MCF 10A (cell line): ENCODE data around the gene FNBP1. TPM values are rescaled to one million over a fixed set of nuclear protein-coding genes. Genes with fewer than 3 reads are reported as not detected.
"Not testable (repeated sequence)": the region's sequence is repeated elsewhere in the genome, so short reads cannot be mapped to it uniquely, and the experiment has no call there.

Experiments
- BruUV-seq: library from RNA; stranded (reverse); fragments of 400-500 nt; replicated peaks from 2 replicates; lab custom pipeline; 2021; lab: Mats Ljungman, UMichigan
- CTCF ChIA-PET: fragments of 300-600 bp; sonication (Branson Sonifier 250); formaldehyde crosslinking; extraction: SDS; loops from one replicate; lab custom pipeline; 2021; ENCODE audit warnings: antibody characterized with exemption, inconsistent platforms; lab: Yijun Ruan, JAX
- POLR2A ChIA-PET: fragments of 300-600, 350-650 bp; sonication (Branson Sonifier 250); formaldehyde crosslinking; extraction: SDS; loops from one replicate; lab custom pipeline; 2020; ENCODE audit warnings: antibody characterized with exemption, inconsistent platforms; lab: Yijun Ruan, JAX
- DNase-seq: peaks from one replicate; pipeline ENCODE4 v3.0.0-alpha.2; 2018; ENCODE audit not compliant: unreplicated experiment
- H3K27ac Mint-ChIP-seq: one replicate; pipeline ENCODE4 v1.8.0; 2022; ENCODE audit warnings: mild to moderate bottlenecking, low read depth, mixed read lengths; ENCODE audit not compliant: unreplicated experiment
- H3K27me3 Mint-ChIP-seq: one replicate; pipeline ENCODE4 v1.8.0; 2022; ENCODE audit warnings: mixed read lengths; ENCODE audit not compliant: insufficient read depth, unreplicated experiment
- H3K36me3 Mint-ChIP-seq: one replicate; pipeline ENCODE4 v1.8.0; 2022; ENCODE audit warnings: mild to moderate bottlenecking, moderate library complexity, mixed read lengths; ENCODE audit not compliant: insufficient read depth, unreplicated experiment
- H3K4me1 Mint-ChIP-seq: one replicate; pipeline ENCODE4 v1.8.0; 2022; ENCODE audit warnings: mixed read lengths; ENCODE audit not compliant: insufficient read depth, unreplicated experiment
- H3K4me3 Mint-ChIP-seq: one replicate; pipeline ENCODE4 v1.8.0; 2022; ENCODE audit warnings: mild to moderate bottlenecking, moderate library complexity, mixed read lengths; ENCODE audit not compliant: unreplicated experiment
- H3K9me3 Mint-ChIP-seq: one replicate; pipeline ENCODE4 v1.8.0; 2022; ENCODE audit warnings: mixed read lengths; ENCODE audit not compliant: unreplicated experiment
- CTCF ChIP-seq: fragments of 200-600 bp; IDR thresholded peaks from one replicate; pipeline ENCODE4 v1.8.0; 2022; ENCODE audit warnings: antibody characterized with exemption, mild to moderate bottlenecking; ENCODE audit not compliant: unreplicated experiment
- intact Hi-C: fragments of 100-400 bp; cut with micrococcal nuclease; formaldehyde crosslinking; loops from 2 replicates; pipeline ENCODE4 v1.14.1; 2022
- total RNA-seq: library from RNA; stranded (reverse); gene quantifications from 2 replicates; pipeline ENCODE4 v1.2.3, GENCODE V29; 2022

Gene FNBP1
- total RNA-seq, 1 experiment from 2014 or later = 24.4 TPM

- Mint-ChIP-seq H3K9me3 (no peaks in the 10 kb centered on the region), H3K27ac (no peak overlapping the region), H3K36me3 (peaks cover 10% of the 10 kb centered on the region), H3K27me3 (no peaks in the 10 kb centered on the region), H3K4me3 (no peak overlapping the region), H3K4me1 (peaks cover 25% of the 10 kb centered on the region)
- ChIA-PET POLR2A (interaction anchor here (0.6 to 1.5 kb wide), 2 partner anchors 159 to 1896 kb away, joined by 4 to 5 read pairs; no protein-coding TSS in a partner anchor), CTCF (interaction anchor here (0.8 kb wide), 1 partner anchor 12 kb away, joined by 3 read pairs; no protein-coding TSS in a partner anchor)
- BruUV-seq = no TSS peak
- intact Hi-C loops = no loop called here
- DNase-seq = no peak
- no peak for TF ChIP-seq CTCF
Measured at GRCh38 chr9:129994882-129995281, 48.1 kb downstream of the FNBP1 start.

- H3K4me3 Mint-ChIP-seq, H3K27ac Mint-ChIP-seq, H3K36me3 Mint-ChIP-seq, DNase-seq, CTCF ChIA-PET, intact Hi-C loops, H3K27me3 Mint-ChIP-seq, H3K9me3 Mint-ChIP-seq, BruUV-seq: not testable (repeated sequence)
- peaks cover 35% of the 10 kb centered on the region for H3K4me1 Mint-ChIP-seq
- POLR2A ChIA-PET = interaction anchor here (1.3 kb wide), 1 partner anchor 52 kb away, joined by 3 read pairs; the partner anchor contains the start of gene FNBP1
Measured at GRCh38 chr9:129991139-129991538, 51.9 kb downstream of the FNBP1 start.

DNA sequence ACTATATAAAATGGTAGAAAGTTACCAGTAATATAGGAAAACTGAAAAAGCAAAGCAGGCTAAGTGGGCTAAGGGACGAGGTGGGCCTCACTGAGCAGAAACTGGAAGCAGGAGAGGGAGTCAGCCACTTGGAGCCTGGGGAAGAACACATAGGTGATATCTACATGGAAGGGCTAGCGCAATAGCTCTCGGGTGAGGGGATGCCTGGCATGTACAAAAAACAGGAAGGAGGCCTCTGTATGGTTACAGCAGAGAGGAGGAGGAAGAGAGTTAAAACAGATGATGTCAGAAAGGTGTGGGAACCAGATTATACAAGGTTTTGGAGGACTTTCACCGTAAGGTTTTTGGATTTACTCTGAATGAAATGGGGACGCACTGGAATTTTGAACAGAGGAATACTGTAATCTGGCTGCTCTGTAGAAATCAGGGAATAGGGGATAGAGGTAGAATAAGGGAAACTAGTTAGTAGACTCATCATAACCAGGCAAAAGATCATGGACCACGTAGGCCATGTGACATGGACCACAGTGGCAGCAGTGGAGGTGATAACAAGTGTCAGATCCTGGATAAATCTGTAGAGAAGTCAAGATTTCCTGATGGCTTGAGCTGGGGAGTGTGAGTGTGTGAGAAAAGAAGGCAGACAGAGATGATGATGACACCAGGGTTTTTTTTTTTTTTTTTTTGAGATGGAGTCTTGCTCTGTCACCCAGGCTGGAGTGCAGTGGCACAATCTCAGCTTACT lies 52.5 kb downstream of the FNBP1 start:
- Mint-ChIP-seq H3K27ac (no peak overlapping the region), H3K4me3 (no peak overlapping the region), H3K36me3 (peaks cover 10% of the 10 kb centered on the region), H3K4me1 (peaks cover 28% of the 10 kb centered on the region), H3K9me3 (no peaks in the 10 kb centered on the region), H3K27me3 (no peaks in the 10 kb centered on the region)
- CTCF ChIA-PET = interaction anchor here (0.7 kb wide), 2 partner anchors 78 to 1094 kb away, joined by 3 read pairs; no protein-coding TSS in a partner anchor
- TF ChIP-seq CTCF = no peak
- POLR2A ChIA-PET = interaction anchor here (1.0 to 1.3 kb wide), 2 partner anchors 8 to 52 kb away, joined by 3 to 5 read pairs; partner anchors contain the start of gene FNBP1
- BruUV-seq = no TSS peak
- intact Hi-C loops = no loop called here
- no peak for DNase-seq

DNA sequence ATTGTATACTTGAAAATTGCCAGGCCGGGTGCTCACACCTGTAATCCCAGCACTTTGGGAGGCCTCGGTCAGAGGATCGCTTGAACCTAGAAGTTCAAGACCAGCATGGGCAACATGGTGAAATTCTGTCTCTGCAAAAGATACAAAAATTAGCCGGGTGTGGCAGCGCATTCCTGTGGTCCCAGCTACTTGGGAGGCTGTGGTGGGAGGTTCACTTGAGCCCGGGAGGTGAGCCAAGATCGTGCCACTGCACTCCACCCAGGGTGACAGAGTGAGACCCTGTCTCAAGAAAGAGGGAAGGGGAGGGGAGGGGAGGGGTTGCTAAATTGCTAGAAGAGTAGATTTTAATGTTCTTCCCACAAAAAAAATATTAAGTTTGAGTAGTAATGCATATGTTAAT lies 53.2 kb downstream of the FNBP1 start:
- no peaks in the 10 kb centered on the region for H3K27me3 Mint-ChIP-seq
- H3K9me3 Mint-ChIP-seq = no peaks in the 10 kb centered on the region
- no peak overlapping the region for H3K4me3 Mint-ChIP-seq
- peak; percentile 54 for DNase-seq
- CTCF ChIA-PET = interaction anchor here (0.7 kb wide), 2 partner anchors 79 to 1095 kb away, joined by 3 read pairs; no protein-coding TSS in a partner anchor
- TF ChIP-seq CTCF = no peak
- H3K36me3 Mint-ChIP-seq = peaks cover 10% of the 10 kb centered on the region
- POLR2A ChIA-PET = interaction anchor here (1.0 kb wide), 1 partner anchor 9 kb away, joined by 5 read pairs; no protein-coding TSS in a partner anchor
- no peak overlapping the region for H3K27ac Mint-ChIP-seq
- intact Hi-C loops = no loop called here
- H3K4me1 Mint-ChIP-seq = peaks cover 28% of the 10 kb centered on the region
- no TSS peak for BruUV-seq
